Measurements from ENCODE around the gene AXDND1.
"Not testable (repeated sequence)": the region's sequence is repeated elsewhere in the genome, so short reads cannot be mapped to it uniquely, and the experiment has no call there.

AXDND1 gene

GRCh38 chr1:179365342-179366092 is at the start of gene AXDND1:
Gene AXDND1, plus strand, starts transcription at chr1:179365971. Its CDS starts 539 bp downstream, at chr1:179366510.
- DNase-seq: peak; percentile 68

DNA sequence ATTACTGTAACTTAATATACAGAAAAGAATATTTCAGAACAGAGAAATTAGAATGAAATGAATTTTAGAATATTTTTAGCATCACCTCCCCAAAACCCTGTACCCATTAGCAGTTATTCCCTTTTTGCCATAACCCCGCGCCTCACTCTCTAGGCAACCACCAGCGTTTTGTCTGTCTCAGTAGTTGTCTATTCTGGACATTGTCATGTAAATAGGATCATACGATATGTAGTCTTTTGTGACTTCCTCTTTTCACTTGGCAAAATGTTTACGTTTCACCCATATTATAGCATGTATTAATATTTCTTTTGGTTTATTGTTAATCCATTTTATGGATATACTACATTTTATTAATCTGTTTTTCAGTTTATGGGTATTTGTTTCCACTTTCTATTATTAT is 47.3 kb upstream of the AXDND1 start:
- DNase-seq: no peak

DNA sequence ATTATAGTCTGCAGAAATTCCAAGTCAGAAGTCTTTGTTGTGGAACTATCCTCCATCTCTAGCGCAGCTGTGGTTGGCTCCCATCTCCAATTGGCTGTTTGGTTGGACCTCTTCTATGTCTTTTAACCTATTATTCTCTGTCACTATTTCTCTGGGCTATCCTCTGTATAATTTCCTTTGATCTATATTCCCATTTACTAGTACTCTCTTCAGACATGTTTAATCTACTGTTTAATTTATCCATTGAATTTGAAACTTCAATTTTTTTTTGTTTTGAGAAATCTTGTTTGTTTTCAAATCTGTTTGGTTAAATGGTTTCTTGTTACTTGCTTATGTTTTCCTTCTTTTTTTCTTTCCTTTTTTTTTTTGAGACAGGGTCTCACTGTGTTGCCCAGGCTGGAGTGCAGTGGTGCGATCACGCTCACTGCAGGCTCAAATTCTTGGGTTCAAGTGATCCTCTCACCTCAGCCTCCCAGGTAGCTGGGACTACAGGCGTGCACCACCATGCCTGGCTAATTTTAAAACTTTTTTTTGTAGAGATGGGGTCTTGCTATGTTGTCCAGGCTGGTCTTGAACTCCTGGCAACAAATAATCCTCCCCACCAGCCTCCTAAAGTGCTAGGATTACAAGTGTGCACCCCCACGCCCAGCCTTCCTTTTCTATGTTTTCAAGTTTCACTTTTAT is 44.1 kb upstream of the AXDND1 start:
- no peak for DNase-seq

GRCh38 chr1:179322557-179322956 is 43.2 kb upstream of the AXDND1 start:
- no peak for DNase-seq

GRCh38 chr1:179323436-179323835 is 42.3 kb upstream of the AXDND1 start:
- no peak for DNase-seq

DNA sequence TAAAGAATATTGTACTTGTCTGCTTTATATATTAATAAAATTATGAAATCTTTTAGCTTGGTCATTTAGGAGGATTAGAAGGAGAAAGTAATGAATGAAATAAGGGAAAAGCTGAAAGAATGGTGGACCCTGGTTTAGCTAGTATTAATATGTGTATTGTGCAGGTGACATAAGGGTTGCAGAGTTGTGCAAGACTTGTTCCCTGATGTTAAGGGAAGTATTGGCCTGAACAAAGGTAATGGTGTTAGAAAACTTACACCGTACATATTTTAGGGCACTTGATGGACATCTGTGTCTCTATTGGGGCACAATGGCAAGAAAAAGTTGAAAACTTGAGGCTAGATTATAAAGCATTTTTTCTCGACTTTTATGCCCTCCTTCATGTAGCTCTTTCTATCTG is 39.9 kb upstream of the AXDND1 start:
- no peak for DNase-seq

GRCh38 chr1:179326746-179327145 is 39.0 kb upstream of the AXDND1 start:
- DNase-seq: no peak

GRCh38 chr1:179327196-179327595 is 38.6 kb upstream of the AXDND1 start:
- no peak for DNase-seq

DNA sequence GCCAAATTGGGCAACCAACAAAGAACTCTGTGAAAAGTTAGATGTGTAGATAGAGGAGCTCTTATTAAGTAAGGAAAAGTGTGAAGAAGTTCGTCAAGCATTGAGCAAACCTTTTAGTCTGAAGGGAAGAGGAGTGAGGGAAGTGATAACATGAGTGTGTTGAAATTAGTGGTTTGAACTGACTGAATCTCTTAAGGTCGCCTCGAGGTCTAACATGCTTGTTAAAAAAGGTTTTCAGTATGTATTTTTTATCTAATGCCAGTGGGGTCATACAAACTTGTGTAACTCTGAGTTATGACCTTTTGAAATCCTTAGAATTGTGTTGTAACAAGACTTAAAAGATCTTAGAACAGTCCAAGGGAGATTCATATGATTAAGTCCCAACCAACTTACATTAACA is 38.1 kb upstream of the AXDND1 start:
- no peak for DNase-seq

- no peak for DNase-seq
These were observed 35.9 kb upstream of the AXDND1 start for GRCh38 chr1:179329862-179330261.

DNA sequence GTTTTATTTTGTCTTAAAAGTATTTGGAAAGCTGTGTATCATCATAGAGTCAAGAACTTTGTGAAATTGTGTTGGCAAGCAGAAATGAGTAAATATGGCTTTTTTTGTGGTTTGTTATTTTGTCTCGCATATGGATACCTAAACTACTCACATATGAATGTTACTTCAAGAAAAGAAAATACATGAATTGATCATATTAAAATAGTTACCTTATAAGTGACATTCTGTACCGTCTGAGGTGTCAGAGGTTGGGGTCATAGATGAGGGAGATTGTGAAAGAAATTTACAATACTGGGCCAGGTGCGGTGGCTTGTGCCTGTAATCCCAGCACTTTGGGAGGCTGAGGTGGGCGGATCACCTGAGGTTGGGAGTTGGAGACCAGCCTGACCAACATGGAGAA is 31.3 kb upstream of the AXDND1 start:
- no peak for DNase-seq

DNA sequence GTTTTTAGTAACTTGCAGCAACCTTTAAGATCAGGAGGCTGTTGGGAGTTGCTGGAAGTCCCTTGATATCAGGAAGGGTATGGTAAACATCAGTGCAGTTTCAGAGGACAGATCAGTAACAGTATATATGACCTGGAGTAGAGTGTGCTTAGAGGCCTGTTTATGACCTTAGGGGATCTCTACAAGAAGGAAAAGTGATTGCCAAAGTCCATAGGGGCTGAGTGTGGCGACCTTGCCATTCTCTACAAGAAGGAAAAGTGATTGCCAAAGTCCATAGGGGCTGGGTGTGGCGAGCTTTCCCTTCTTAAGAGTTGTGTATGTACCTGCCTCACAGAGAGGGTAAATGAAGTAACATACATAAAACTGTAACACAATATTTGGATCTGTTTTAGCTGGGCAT is 28.5 kb upstream of the AXDND1 start:
- no peak for DNase-seq

DNA sequence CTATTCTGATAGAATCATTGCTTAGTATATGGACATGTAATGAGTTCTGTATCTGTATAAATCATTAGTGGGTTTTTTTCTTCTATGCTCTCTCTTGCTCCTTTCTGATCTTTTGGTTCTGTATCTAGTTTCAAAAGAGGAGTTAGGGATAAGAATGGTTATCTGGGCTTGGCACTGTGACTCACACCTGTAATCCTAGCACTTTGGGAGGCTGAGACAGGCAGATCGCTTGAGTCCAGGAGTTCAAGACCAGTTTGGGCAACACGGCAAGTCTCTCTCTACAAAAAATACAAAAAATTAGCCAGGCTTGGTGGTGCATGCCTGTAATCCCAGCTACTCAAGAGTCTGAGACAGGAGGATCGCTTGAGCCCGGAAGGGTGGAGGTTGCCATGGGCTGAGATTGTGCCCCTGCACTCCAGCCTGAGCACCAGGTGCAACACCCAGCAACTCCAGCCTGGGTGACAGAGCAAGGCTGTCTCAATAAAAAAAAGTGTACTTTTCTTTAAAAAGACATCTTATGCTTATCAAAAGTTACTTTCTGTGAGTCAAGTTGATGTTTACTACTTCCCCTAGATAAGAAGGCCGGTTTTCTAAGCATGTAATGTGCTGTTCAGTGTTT is 27.7 kb upstream of the AXDND1 start:
- no peak for DNase-seq

DNA sequence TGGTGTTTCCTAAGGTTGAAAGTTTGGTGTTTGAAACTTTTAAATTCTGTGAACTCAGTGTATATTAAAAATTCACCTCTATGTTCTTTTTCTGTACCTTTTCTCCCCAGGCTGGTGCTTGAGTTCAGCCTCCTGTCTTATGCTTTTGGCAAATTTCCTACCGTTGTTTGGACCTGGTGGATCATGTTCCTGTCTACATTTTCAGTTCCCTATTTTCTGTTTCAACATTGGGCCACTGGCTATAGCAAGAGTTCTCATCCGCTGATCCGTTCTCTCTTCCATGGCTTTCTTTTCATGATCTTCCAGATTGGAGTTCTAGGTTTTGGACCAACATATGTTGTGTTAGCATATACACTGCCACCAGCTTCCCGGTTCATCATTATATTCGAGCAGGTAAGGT is 24.9 kb upstream of the AXDND1 start:
- DNase-seq: no peak

GRCh38 chr1:179341943-179342547 is 23.7 kb upstream of the AXDND1 start:
- DNase-seq: no peak

DNA sequence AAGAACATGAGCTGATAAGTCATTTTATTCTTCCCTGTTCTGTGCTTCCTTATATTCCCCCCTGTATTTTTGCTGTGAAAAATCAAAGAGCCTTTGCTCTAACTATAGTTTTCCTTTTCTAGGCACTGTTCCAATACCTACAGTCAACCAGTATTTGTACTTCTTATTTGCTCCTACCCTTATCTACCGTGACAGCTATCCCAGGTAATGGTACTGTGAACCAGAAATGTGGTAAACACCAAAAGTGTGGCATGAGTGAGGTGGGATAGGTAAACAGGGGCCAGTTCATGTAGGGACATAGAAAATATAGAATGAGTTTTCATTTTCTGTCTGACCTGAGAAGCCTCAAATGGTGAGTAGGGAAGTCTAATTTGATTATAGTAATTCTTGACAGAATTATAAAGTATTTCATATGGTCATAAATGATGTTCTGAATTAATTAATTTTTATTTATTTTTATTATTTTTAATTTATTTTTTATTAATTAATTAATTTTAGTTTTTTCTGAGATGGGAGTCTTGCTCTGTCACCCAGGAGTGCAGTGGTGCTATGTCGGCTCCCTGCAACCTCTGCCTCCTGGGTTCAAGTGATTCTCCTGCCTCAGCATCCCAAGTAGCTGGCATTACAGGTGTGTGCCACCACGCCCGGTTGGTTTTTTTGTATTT is 22.9 kb upstream of the AXDND1 start:
- no peak for DNase-seq

DNA sequence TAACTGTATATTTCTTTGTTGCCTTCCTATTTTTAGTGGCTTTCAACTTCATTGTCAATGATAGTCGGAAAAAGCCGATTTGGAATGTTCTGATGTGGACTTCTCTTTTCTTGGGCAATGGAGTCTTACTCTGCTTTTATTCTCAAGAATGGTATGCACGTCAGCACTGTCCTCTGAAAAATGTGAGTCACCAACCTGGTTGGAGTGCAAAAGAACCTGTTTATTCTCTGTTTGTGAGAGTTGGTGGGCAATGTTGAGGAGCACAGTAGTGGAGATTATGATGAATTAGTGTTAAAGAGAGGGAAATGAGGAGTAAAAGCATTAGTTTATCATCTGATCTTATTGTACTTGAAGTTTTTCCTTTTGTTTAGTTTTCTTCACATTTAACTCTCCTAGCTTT is 14.5 kb upstream of the AXDND1 start:
- DNase-seq: no peak

- no peak for DNase-seq
These were observed 13.5 kb upstream of the AXDND1 start for GRCh38 chr1:179352236-179352635.

DNA sequence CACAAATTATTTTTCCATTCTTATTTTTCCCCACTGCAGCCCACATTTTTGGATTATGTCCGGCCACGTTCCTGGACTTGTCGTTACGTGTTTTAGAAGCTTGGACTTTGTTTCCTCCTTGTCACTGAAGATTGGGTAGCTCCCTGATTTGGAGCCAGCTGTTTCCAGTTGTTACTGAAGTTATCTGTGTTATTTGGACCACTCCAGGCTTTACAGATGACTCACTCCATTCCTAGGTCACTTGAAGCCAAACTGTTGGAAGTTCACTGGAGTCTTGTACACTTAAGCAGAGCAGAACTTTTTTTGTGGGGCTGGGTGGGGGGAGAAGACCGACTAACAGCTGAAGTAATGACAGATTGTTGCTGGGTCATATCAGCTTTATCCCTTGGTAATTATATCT is 12.2 kb upstream of the AXDND1 start:
- DNase-seq: no peak

GRCh38 chr1:179361631-179362030 is 4.1 kb upstream of the AXDND1 start:
- not testable (repeated sequence) for DNase-seq

DNA sequence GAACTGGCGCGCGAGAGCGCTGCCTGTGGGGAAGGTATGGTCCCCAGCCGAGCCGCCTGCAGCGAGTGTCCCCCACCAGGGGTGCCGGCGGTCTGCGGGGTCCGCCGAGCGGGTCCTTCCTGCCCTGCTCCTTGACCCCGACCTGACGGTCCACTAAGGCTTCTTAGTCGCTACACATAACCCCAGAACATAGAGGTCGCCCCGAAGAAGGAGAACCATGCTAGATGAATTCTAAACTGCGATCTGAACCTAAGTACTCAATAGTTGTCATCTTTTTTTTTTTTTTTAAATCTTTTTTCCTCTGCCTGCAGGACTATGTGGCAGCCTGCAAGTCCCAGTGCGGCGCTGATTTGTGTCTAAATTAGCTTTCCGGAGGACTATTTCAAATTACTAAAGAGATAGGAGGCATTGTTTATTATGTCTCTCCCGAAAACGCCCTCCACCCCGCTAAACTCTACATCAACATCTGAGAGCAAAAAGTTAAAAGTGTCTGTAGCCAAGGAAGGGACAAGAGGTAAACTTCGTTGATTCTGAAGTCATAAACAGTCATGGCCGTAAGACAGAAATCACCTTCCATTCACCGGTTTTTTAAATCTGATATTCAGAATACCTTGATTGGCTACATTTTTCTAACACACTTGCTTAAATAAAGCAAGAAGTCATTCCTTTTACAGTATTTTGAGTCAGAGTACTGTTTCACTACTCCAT is 476 bp downstream of the AXDND1 start:
- DNase-seq: no peak

- DNase-seq: peak; percentile 58
These were observed 4.1 kb downstream of the AXDND1 start for GRCh38 chr1:179369751-179370341.

All from NCI-H1105 (cell line).